ENCODE results near the gene SEZ6L.
A peak's percentile ranks its signal among the peaks of the same experiment; 100 is the strongest.

Gene SEZ6L

GRCh38 chr22:26169315-26170111, at the start of gene SEZ6L:
TSS of gene SEZ6L (plus strand) at chr22:26169462. CDS start at chr22:26169670, 208 bp downstream.
- Histone ChIP-seq H3K27ac (no peak within 1 kb of the TSS), H3K4me3 (peak within 1 kb of the TSS in 6 of 7 experiments; percentile 1 to 47 (median 16))

GRCh38 chr22:26122920-26123468, 46.3 kb upstream of the SEZ6L start:
- H3K27ac ChIP-seq = no peak overlapping the region
- H3K4me3 ChIP-seq = no peak overlapping the region

DNA sequence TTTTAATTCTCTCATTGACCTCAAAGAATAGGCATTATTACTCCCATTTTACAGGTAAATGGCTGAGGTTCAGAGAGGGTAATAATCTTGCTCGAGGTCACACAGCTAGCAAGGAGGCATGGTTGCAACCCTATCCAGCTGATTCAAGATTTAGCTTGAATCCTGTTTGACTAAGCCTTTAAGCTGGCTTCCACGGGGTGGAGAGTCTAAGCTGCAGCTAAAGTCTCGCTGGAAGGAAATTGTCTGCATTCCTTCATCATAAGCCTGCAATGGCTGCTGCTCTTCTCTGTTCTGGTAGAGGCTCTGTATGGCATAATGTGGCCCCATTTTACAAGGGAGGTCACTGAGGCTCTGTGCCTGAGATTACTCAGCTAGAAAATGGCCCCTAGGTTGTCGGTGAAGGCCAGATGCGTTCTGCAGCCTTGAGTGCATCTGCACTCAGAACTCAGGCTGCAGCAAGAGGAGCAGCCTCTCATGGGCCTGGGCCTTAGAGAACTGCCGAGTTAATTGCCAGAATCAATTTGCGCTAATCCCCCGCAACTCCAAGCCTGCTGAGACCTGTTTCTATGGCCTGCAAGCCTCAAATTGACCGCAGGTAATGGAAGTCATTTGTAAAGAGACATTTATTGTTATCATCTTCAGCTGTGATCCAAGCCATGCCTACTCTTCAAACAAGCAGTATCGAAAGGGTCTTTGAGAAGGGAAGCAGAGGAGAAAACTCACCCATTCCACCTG, 44.1 kb upstream of the SEZ6L start:
- Histone ChIP-seq H3K27ac (no peak overlapping the region), H3K4me3 (no peak overlapping the region)

- no peak overlapping the region for H3K4me3 ChIP-seq
- no peak overlapping the region for H3K27ac ChIP-seq
These were observed 42.1 kb upstream of the SEZ6L start for GRCh38 chr22:26127126-26127525.

GRCh38 chr22:26127556-26127955, 41.7 kb upstream of the SEZ6L start:
- H3K4me3 ChIP-seq = no peak overlapping the region

DNA sequence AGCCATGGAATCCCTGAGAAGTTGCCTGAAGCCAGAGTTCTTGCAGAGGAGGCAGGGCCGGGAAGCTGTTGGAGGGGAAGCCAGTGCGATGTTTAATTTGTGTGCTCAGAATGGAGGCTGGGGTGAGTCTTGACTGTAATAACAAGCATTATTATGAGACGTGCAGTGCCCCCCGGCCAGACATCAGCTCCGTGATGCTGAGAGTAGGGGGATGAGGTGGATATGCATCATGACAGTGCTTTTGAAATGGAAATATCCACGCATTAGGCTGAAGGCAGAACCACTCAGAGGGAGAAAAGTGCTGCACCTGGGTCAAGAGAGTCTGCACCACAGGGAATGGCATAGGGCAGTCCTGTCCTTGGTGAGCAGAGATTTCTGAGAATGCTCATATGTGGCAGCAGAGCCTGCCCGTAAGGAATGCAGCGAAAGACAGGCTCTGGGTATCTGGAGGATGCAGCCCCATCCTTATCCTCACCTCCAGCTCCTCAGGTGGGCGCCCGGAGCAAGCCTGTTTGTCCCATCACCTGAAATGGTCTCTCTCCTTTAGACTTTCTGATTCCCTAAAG, 37.6 kb upstream of the SEZ6L start:
- no peak overlapping the region for H3K27ac ChIP-seq
- no peak overlapping the region for H3K4me3 ChIP-seq

More at GRCh38 chr22:26127556-26127955, 41.7 kb upstream of the SEZ6L start:
- H3K27ac ChIP-seq = no peak overlapping the region

DNA sequence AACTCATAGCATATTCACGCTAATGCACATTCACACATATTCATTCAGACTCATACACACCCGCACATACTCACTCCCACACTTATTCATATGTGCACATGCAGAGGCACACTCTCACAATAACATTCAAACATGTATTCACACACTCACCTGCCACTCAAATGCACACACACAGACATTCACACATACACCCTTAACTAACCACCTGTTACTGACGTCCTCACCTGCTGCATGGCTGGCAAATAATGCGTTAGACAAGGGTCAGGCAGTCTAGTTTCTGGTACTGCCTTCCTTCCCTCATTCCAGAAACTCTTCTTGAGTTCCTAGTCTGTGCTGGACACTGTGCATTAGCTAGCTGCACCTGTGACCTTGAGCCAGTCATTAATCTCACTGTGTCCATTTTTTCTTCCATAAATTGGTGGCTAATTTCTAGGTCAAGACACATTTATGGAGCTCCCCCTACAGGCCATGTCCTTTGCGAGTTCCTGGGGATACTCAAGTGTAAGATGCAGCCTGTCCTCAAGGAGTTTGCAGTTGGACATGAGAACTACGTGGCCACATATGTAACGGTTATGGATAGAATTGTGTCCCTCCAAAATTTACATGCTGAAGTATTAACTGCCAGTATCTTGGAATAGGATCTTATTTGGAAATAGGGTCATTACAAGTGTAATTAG, 34.5 kb upstream of the SEZ6L start:
- Histone ChIP-seq H3K27ac (no peak overlapping the region), H3K4me3 (no peak overlapping the region)

GRCh38 chr22:26135806-26136205, 33.5 kb upstream of the SEZ6L start:
- H3K27ac ChIP-seq = no peak overlapping the region
- H3K4me3 ChIP-seq = no peak overlapping the region

- Histone ChIP-seq H3K27ac (no peak overlapping the region), H3K4me3 (no peak overlapping the region)
These were observed 30.0 kb upstream of the SEZ6L start for GRCh38 chr22:26139310-26139709.

GRCh38 chr22:26141831-26142230, 27.4 kb upstream of the SEZ6L start:
- no peak overlapping the region for H3K4me3 ChIP-seq

DNA sequence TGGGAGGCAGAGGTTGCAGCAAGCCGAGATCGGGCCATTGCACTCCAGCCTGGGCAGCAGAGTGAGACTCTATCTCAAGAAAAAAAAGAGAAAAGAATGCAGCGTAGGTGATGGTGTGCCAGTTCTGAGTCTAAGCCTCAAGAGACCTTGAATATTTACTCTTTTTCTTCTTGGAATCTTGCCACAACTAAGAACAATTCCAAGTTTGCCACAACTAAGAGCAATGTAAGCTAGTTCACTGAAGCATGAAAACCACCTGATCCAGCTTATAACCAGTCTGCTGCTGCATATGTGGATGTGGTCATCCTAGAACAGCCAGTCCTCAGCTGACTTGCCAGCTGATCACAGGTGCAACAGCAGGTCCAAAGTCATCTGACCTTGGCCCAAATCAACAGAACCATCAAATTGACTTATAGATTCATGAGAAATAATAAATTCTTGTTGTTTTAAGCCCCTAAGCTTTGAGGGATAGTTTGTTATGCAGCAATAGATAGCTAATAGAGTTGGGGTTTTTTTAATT, 25.4 kb upstream of the SEZ6L start:
- H3K4me3 ChIP-seq = no peak overlapping the region
- H3K27ac ChIP-seq = no peak overlapping the region

More at GRCh38 chr22:26141831-26142230, 27.4 kb upstream of the SEZ6L start:
- H3K27ac ChIP-seq = no peak overlapping the region

GRCh38 chr22:26159886-26160285, 9.4 kb upstream of the SEZ6L start:
- Histone ChIP-seq H3K4me3 (no peak overlapping the region), H3K27ac (no peak overlapping the region)

DNA sequence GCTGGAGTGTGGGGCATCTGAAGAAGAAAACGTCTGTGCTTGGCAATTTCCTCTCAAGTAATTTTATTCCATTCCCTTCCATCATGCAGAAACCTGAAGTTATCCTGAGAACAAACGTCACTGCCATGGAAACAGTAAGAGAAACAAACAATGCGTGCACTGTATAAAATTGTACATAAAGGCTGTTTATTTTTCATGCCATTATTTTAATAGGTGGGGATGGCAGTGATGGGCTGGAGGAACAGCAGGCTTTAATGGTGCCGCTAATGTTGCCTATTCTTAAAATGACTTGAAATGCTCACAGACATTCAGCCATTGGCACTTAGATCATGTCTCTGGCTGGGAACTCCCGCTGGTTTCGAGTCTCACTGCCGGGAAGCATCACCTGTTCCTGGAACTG, 7.5 kb upstream of the SEZ6L start:
- H3K27ac ChIP-seq = no peak overlapping the region
- no peak overlapping the region for H3K4me3 ChIP-seq

- no peak overlapping the region for H3K27ac ChIP-seq
- H3K4me3 ChIP-seq = no peak overlapping the region
These were observed 6.3 kb upstream of the SEZ6L start for GRCh38 chr22:26162926-26163325.

GRCh38 chr22:26164174-26164573, 5.1 kb upstream of the SEZ6L start:
- Histone ChIP-seq H3K4me3 (no peak overlapping the region), H3K27ac (no peak overlapping the region)

GRCh38 chr22:26168330-26168851, 871 bp upstream of the SEZ6L start:
- Histone ChIP-seq H3K4me3 (no peak overlapping the region), H3K27ac (no peak overlapping the region)

DNA sequence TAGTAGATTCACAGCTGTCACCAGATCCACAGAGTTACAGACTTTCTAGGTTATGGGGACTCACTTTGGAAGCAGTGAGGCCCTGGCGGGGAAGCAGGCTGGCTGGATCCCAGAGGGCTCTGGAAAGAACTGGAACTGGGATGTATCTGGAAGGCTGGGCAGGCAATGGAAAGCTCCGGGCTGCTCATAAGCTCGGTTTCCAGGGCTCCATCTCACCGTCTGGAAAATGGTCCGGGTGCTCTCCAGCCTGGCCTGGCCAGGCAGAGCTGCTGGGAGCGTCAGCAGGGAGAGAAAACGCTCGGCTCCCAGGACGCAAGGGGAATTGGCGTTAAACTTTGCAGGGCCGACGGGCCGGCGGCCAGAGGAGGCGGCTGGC, 335 bp upstream of the SEZ6L start:
- no peak overlapping the region for H3K27ac ChIP-seq
- peak overlapping the region in 5 of 7 experiments; percentile 1 to 47 (median 17) for H3K4me3 ChIP-seq

- H3K4me3 ChIP-seq = peak overlapping the region in 4 of 7 experiments; percentile 1 to 47 (median 14)
These were observed 840 bp downstream of the SEZ6L start for GRCh38 chr22:26170112-26170492.

DNA sequence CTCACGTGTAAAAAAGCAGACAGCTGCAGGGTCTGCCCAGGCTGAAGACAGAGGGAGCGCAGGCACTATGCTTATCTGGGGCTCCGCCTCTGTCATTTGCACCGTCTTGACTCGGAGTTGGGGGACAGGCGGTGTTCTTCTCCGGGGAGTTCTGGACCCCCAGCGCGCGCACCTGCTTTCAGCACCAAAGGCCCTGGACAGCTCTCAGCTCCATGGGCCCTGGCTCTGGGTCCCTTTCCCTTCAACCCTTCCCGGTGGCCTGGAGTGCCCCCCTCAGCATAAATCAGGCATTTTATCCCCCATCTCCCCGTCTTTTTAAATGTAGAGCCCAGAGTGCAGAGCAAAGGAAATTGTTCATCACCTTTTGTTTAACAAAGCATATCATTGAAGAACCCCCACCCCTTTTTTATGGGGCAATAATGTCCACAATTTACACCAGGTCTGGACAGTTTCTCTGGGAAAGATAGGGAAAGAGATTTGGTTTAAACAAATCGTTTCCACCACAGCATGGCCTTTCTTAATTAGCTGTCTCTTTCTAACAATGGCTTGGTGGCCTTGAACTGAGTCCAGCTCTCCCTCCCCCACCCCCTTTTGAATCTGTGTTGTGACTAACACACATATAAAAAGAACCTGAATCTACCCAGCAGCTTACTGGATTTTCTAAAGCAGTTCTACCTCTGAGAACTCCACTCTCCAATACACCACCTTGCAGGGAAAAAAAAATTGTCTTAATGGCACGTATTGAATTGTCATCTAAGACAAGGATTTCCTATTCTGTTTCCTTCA, 1.7 kb downstream of the SEZ6L start:
- no peak overlapping the region for H3K4me3 ChIP-seq
- no peak overlapping the region for H3K27ac ChIP-seq

More at GRCh38 chr22:26170112-26170492, 840 bp downstream of the SEZ6L start:
- no peak overlapping the region for H3K27ac ChIP-seq
